ENCODE results near the gene DCP1A.

GRCh38 chr3:53253707-53254508 lies 93.4 kb downstream of the DCP1A start:
- TF ChIP-seq CTCF (IDR thresholded peaks at IDR 0.05) (no peak), POLR2A (IDR thresholded peaks at IDR 0.05) (no peak)
